Raji (cell line): ENCODE data around the gene NSMCE1.

Source experiments
- POLR2A ChIP-seq: IDR thresholded peaks from 2 replicates; pipeline ENCODE4 v1.6.1; 2011; ENCODE audit warnings: low read depth, low read length, control low read depth; ENCODE audit not compliant: insufficient read depth

The NSMCE1 gene

DNA sequence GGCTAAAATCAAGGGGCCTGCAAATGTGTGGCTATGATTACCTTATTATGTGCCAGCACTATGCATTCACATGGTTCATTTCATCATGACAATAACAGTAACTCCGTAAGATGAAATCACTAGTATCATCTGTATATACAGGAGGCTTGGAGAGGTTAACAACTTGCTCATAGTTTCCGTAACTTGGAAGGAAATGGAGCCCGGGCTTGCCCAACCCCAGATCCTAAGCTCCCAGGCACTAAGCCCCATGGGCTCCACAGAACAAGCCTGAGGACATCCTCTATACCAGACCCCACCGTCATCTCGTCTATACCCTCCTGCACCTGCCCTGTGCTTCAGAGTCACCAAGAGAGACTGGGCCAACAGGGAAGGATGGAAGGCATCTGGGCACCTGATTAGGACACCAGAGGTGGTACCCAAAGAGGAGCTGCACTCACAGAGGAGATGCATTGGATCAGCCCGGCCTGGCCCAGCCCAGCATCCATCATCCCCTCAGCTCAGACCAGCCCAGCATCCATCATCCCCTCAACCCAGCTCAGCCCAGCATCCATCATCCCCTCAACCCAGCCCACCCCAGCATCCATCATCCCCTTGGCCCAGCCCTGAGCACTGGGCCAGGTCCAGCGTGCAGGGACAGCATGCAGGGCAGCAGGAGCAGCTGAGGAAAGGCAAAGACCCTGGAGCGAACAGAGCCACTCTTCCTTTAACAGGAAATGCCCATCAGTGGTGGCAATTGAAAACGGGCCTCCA, 28.5 kb downstream of the NSMCE1 start:
- no peak for TF ChIP-seq POLR2A

GRCh38 chr16:27239026-27239425, 29.5 kb downstream of the NSMCE1 start:
- no peak for TF ChIP-seq POLR2A

- no peak for TF ChIP-seq POLR2A
These were observed 30.0 kb downstream of the NSMCE1 start for GRCh38 chr16:27238591-27238990.

DNA sequence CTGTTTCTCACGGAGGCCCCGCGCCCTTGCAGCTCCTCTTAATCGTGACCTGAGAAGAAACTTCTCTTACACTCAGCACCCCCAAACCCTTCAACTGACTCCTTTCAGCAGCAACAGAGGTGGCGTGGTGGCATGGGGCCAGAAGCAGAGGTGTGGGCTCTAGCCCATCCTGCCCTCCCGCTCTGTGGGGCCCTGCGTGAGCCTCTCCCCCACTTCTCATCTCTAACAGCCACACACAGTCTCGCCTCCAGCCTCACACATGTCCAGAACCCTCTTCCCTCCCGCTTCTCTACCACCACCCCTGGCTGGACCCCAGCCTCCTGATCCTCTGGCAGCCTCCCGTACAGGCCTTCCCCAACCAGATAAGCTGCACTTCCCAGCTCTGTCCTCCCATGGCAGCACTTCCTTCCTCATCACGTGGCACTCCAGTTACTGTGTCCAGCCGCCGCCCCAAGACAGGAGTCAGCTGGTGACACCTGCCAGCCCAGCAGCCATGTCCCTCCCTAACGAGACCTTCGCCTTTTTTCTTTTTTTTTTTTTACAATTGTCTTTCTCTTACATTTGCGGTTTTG, 30.5 kb downstream of the NSMCE1 start:
- TF ChIP-seq POLR2A, result no peak

- no peak for TF ChIP-seq POLR2A
These were observed 31.2 kb downstream of the NSMCE1 start for GRCh38 chr16:27237219-27238015.

DNA sequence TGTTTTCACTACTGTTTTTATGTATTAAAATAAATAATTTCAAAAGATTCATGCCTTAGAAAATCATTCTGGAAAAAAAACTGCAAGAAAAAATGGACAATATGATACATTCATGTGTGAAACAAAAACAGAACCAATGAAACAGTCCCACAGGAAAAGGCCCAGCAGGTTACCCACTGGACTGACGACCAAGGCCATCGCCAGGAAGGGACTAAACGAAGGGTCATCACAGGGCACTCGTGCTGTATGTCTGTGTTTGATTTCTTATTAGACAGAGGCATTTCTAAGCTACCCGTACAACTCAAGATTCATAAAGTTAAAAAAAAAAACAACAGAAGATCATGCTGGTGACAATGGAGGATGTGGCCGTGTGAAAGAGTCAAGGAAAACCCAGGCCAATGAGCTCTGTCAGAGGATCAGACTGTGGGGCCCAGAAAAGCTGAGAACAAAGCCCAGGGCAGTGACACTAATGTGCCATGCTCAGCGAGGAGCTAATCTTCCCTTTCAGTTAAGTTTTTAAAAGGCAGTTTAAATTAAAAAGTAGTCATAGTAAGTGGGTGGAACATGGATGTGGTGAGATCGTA, 31.8 kb downstream of the NSMCE1 start:
- TF ChIP-seq POLR2A, result no peak

DNA sequence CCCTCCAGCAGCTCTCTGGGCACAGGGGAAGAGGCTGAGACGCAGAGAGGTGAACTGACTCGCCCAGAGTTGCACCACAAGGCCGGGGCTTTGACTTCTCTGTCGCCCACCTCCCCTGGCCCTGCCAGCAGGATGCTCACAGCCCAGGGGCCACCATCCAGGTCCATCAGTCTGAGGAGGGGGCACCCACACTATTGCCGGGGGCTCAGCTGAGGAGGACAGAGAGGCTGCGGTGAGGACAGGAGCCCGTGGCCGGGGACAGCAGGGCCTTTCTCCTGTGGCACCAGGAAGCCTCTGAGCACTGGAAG, 32.7 kb downstream of the NSMCE1 start:
- no peak for TF ChIP-seq POLR2A

DNA sequence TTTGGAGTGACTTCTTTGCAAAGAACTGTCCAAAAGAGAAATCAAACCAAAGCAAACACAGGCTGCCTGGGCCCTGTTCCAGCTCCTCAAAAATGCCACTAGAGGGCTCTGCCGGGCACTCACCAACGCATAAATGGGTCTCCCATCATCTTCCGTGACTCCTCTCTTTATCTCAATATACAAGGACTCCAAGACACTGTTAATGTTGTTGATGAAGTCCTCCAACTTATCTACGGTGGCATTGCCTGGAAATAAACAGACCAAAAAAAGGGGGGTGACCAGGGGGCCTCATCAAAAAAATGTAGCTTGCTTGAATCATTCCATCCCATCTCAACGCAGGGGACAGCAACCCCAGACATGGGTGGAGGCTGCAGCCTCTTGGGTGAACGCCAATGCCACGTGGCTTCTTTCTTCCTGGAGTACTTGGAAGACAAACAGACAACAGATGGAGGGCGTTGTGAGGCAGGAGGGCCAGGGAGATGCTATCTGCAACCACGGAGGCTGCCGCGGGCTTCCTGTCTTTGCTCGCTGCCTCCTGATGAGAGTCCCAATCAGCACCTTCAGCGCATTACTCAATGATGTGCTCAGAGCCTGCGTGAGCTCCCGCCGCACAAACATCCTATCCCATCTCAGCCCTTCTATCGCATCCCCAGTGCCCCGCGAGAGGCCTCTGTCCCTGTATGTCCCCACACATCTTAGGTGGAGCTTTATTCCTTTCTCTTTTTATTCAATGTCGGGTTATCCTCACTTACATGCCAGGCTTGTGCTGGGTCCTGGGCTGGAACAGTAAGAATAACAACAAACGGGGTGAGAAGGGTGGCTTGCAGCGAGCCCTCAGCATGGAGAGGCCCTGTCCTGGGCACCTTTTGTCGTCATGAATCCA, 33.3 kb downstream of the NSMCE1 start:
- no peak for TF ChIP-seq POLR2A

DNA sequence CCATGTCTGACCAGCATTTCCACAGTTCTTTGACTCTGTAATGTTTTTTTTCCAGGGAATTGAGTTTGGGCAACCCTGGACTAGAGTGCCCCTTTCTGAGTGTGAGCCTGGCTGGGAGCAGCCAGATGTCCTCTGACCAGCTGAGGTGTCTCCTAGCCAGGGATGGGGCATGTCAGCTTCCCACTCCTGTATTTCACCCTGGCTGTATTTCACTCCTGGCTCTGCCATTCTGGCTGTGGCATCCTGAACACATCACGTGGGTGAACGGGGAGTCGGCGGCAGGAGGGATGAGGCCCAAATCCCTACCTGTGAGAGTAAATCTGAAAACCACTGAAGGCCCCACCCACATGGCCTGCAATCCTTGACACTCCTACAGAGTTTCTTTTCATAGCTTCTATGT, 34.0 kb downstream of the NSMCE1 start:
- no peak for TF ChIP-seq POLR2A

DNA sequence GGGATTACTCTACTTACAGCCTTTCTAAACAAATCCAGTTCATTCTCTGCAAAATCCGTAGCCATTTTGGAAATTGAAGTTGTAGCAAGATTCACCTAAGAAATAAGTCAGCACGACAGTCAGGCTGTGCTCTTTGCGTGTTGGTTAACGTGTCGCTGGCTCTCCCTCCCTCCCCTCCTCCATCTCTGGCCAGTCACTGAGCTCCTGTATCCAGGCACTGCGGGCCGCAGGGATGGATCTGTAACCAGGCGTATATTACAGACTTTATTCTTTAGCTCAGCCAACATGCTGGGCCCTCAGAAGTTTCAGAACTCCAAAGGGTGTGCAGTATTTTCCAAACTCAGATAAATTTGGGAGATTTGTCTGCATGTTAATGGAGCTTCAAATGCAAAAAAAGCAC, 34.4 kb downstream of the NSMCE1 start:
- no peak for TF ChIP-seq POLR2A

GRCh38 chr16:27233731-27234130, 34.8 kb downstream of the NSMCE1 start:
- TF ChIP-seq POLR2A, result no peak

DNA sequence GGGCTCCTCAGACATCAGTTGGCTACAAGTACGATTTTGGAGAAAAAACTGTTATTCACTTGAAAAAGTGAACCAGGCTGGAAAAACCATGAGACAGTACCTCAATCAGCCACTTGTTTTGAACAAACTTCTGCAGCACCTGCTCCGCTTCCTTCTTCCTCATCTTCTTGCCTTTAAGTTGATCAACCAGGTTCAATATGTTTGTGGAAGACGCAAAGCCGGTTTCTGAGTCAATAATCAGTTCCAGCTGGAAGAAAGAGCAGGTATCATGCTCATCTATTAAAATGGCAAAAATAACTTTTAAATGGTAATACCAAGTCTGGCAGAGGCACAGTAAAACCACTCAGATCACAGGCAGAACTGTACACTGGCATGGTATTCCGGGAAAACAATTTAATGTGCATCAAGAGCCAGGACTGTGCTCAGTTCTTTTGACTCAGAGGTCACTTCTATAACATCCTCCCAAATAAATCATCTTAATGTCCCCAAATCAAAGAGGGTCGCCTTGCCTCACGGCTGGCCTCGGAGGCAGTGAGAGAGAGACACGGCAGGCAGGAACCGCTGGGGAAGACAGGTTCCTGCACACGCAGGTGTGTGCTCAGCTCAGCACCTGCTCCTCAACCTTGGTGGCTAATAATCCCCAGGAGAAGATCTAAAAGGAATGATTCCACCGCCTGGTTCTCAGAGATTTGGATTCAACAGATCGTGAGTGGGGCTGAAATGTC, 35.5 kb downstream of the NSMCE1 start:
- no peak for TF ChIP-seq POLR2A

- TF ChIP-seq POLR2A, result no peak
These were observed 36.3 kb downstream of the NSMCE1 start for GRCh38 chr16:27232061-27232900.

DNA sequence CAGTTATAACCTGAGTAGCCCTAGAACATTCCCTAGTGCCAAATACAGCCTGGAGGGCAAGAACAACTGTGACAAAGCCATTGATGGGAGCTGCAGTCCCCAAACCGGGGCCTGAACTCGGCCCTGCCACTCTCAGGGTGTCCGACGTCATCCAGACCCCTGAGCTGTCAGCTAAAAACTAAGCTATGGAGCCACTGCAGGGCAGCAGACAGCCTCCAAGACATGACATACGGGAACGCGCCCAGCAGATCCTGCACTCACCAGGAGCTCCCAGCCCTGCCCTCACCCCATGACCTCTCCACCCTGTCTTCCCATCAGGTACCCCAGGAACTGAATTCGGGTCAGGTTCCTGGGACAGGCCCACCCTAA, 36.9 kb downstream of the NSMCE1 start:
- TF ChIP-seq POLR2A, result no peak

DNA sequence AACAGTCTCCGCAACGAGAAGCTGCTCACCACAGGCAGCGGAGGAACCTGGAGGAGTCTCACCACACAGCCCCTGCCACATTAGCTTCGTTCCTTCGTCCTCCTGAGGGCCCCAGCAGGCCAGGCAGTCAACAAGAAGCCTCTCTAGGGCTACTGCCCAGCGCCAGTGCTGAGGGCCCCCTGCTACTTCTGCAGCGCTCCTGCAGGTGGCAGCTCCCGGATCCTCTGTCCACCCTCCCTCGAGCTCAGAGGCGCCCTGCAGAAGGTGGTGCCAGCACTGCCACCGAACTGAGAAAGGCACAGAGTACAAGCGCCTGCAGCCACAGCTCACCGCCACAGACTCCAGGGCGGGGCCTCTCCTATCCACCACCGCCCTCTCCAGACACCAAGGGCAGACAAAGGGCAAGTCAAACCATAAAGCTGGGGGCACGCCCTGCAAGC, 38.0 kb downstream of the NSMCE1 start:
- no peak for TF ChIP-seq POLR2A
